Endodermal cell (in vitro differentiated cells): ENCODE measurements around the gene ATP13A3. TPM values are rescaled to one million over a fixed set of nuclear protein-coding genes. Genes with fewer than 3 reads are reported as not detected.

Experiments used
- DNase-seq: peaks from one replicate; pipeline ENCODE4 v3.0.0-alpha.2; 2017
- H3K27ac ChIP-seq: 2 replicates; pipeline ENCODE4 v1.5.1; 2013; ENCODE audit warnings: mild to moderate bottlenecking, low read depth, low read length, moderate library complexity
- H3K27me3 ChIP-seq: 2 replicates; pipeline ENCODE4 v1.6.1; 2013; ENCODE audit warnings: mild to moderate bottlenecking, low read length, moderate library complexity; ENCODE audit not compliant: insufficient read depth, control insufficient read depth, poor library complexity, severe bottlenecking
- H3K36me3 ChIP-seq: 2 replicates; pipeline ENCODE4 v1.7.0; 2013; ENCODE audit warnings: mild to moderate bottlenecking, low read length, moderate library complexity; ENCODE audit not compliant: control insufficient read depth, insufficient read depth
- H3K4me1 ChIP-seq: one replicate; pipeline ENCODE4 v1.7.0; 2013; ENCODE audit warnings: low read length; ENCODE audit not compliant: control insufficient read depth, insufficient read depth
- H3K4me3 ChIP-seq: 2 replicates; pipeline ENCODE4 v1.5.1; 2013; ENCODE audit warnings: mild to moderate bottlenecking, low read length, moderate library complexity
- H3K9ac ChIP-seq: 2 replicates; pipeline ENCODE4 v1.6.1; 2013; ENCODE audit warnings: mild to moderate bottlenecking, low read length, moderate library complexity; ENCODE audit not compliant: poor library complexity, severe bottlenecking; ENCODE audit errors: extremely low read depth
- H3K9me3 ChIP-seq: 2 replicates; pipeline ENCODE4 v1.6.1; 2013; ENCODE audit warnings: mild to moderate bottlenecking, low read length, moderate library complexity; ENCODE audit not compliant: control insufficient read depth
- H3K27ac Mint-ChIP-seq: 2 replicates; pipeline ENCODE4 v1.8.0; 2020; ENCODE audit warnings: mixed read lengths
- H3K27me3 Mint-ChIP-seq: 2 replicates; pipeline ENCODE4 v1.8.0; 2021; ENCODE audit warnings: mild to moderate bottlenecking, mixed read lengths; ENCODE audit not compliant: insufficient read depth
- H3K36me3 Mint-ChIP-seq: 2 replicates; pipeline ENCODE4 v1.8.0; 2020; ENCODE audit warnings: low read depth, mixed read lengths
- H3K4me1 Mint-ChIP-seq: 2 replicates; pipeline ENCODE4 v1.8.0; 2020; ENCODE audit warnings: mixed read lengths
- H3K4me3 Mint-ChIP-seq: 2 replicates; pipeline ENCODE4 v1.8.0; 2020; ENCODE audit warnings: mild to moderate bottlenecking, moderate library complexity, mixed read lengths
- H3K9me3 Mint-ChIP-seq: 2 replicates; pipeline ENCODE4 v1.8.0; 2020; ENCODE audit warnings: mild to moderate bottlenecking, mixed read lengths
- WGBS, 2 experiments: methylation state at CpG; one replicate each; pipeline versions ENCODE4 v1.1.5 to v1.1.7; 2013; ENCODE audit warnings: missing lambda C conversion rate in 2 of 2, mixed read lengths in 1 of 2; ENCODE audit not compliant: insufficient coverage in 1 of 2, insufficient read length in 1 of 2; 5-methylcytosine and 5-hydroxymethylcytosine counted together
- total RNA-seq, 2 donors: library from RNA; stranded (reverse); fragmentation: NEBNext Ultra II Directional in 1 of 2; extraction: Animal tissue kit (Norgen Biotek cat#: 25700) in 1 of 2; gene quantifications; 2 replicates in 1 of 2; 3 replicates in 1 of 2; pipeline ENCODE4 v1.2.1, GENCODE V29; 2021
- TF ChIP-seq, protein P1 (sequence below): fragments of 200-600 bp; sonication (generic); conservative IDR thresholded peaks from 2 replicates; pipeline ENCODE4 v1.5.0; 2021; ENCODE audit warnings: antibody characterized with exemption, mild to moderate bottlenecking

ATP13A3 gene
- total RNA-seq, 2 donors from 2014 or later, result 99.7 to 125 TPM

DNA sequence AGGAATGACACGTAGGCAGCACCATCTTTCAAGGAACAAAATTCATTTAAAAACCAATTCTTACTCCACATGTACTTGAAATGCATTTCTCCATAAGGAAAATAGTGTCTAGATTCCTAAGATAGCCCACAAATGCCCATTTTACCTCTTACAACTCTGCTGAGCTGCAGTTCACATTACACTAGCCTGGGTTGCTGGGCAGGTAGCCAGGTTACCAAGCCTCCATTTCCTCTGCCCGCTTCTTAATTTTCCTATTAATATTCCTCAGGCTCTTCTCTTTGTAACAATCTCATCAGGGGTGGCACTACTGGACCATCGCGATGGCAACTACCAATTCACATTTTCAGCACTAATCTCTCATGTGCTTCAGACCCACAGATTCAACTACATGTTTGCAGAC is 10.8 kb downstream of the ATP13A3 start:
- H3K27me3 Mint-ChIP-seq, result no peaks in the 10 kb centered on the region

DNA sequence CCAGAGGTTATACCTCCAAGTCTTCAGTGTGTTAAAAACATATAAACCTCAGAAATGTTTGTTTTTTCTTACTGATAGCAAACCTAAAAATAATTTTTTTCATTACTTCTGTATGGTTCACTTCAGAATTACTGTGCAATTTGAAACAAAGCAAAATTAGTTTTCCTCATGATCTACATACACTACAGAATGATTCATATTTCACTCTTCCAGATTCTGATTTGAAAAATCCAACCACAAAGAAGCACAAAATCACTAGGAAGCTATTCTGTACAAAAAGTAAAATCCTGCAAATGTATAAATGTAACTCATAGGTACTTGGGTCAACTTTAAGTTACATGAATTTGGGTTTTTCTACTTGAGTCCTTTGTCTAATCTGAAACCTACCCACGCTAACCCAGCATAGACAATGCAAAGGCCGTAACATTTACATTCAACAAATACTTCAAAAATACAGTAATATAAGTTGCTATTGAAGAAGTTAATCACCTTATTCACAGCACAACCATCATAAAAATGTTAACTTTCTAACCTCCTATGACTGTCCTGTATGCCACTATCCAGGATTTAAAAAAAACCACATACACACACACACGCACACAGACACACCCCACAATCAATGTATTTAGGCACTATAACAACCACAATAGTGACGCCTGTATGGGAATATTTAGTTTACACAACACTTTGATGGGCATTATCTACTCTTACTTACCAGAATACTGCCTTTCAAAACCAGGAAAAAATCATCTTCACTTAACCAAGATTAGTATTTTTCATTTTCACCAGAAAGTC is 11.5 kb downstream of the ATP13A3 start:
- Histone ChIP-seq H3K4me3 (no peak overlapping the region), H3K27ac (no peak overlapping the region), H3K4me1 (no peaks in the 10 kb centered on the region), H3K9ac (no peak overlapping the region), H3K36me3 (peaks cover 15% of the 10 kb centered on the region), H3K27me3 (no peaks in the 10 kb centered on the region), H3K9me3 (no peaks in the 10 kb centered on the region)
- Mint-ChIP-seq H3K9me3 (no peaks in the 10 kb centered on the region), H3K4me1 (peaks cover 20% of the 10 kb centered on the region), H3K36me3 (peaks cover 3% of the 10 kb centered on the region), H3K27ac (no peak overlapping the region), H3K27me3 (no peaks in the 10 kb centered on the region), H3K4me3 (no peak overlapping the region)
- TF ChIP-seq, protein P1, sequence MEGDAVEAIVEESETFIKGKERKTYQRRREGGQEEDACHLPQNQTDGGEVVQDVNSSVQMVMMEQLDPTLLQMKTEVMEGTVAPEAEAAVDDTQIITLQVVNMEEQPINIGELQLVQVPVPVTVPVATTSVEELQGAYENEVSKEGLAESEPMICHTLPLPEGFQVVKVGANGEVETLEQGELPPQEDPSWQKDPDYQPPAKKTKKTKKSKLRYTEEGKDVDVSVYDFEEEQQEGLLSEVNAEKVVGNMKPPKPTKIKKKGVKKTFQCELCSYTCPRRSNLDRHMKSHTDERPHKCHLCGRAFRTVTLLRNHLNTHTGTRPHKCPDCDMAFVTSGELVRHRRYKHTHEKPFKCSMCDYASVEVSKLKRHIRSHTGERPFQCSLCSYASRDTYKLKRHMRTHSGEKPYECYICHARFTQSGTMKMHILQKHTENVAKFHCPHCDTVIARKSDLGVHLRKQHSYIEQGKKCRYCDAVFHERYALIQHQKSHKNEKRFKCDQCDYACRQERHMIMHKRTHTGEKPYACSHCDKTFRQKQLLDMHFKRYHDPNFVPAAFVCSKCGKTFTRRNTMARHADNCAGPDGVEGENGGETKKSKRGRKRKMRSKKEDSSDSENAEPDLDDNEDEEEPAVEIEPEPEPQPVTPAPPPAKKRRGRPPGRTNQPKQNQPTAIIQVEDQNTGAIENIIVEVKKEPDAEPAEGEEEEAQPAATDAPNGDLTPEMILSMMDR, result no peak
- WGBS, 2 experiments, result 93 to 100% methylated on average over 1 to 4 of the region's 4 CpGs
- no peak for DNase-seq

More for the DNA sequence above, 10.8 kb downstream of the ATP13A3 start:
- no peak overlapping the region for H3K27ac Mint-ChIP-seq
- H3K4me1 Mint-ChIP-seq, result peaks cover 20% of the 10 kb centered on the region
- H3K9me3 Mint-ChIP-seq, result no peaks in the 10 kb centered on the region
- TF ChIP-seq, protein P1, result no peak
- Histone ChIP-seq H3K27me3 (no peaks in the 10 kb centered on the region), H3K9me3 (no peaks in the 10 kb centered on the region), H3K9ac (no peak overlapping the region), H3K36me3 (peaks cover 15% of the 10 kb centered on the region), H3K4me3 (no peak overlapping the region), H3K27ac (no peak overlapping the region), H3K4me1 (peaks cover 6% of the 10 kb centered on the region)
- DNase-seq, result peak; percentile 32
- 91 to 92% methylated on average over 3 to 4 of the region's 4 CpGs for WGBS, 2 experiments
- peaks cover 3% of the 10 kb centered on the region for H3K36me3 Mint-ChIP-seq
- H3K4me3 Mint-ChIP-seq, result no peak overlapping the region

DNA sequence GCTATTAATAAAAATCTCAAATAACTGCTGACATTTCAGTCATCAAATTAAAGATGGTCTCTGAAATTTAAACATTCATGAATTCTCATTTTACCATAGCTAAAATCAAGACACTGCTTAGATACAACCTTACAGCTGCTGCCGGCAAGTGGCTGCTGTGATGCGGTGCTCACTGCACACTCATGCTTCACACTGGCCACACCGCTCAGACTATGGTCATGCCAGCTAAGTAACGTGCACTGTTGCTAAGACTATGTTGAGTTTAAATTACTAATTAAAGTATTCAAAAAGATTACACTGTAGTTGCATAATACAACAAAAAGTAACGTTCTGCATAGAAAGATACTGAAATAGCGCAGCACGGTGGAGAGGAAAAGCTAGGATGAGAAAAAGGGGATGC is 12.1 kb downstream of the ATP13A3 start:
- H3K27me3 Mint-ChIP-seq, result no peaks in the 10 kb centered on the region
- H3K36me3 Mint-ChIP-seq, result peaks cover 3% of the 10 kb centered on the region
- Histone ChIP-seq H3K9me3 (no peaks in the 10 kb centered on the region), H3K4me1 (no peaks in the 10 kb centered on the region), H3K27me3 (no peaks in the 10 kb centered on the region), H3K9ac (no peak overlapping the region), H3K4me3 (no peak overlapping the region), H3K36me3 (peaks cover 15% of the 10 kb centered on the region), H3K27ac (no peak overlapping the region)
- no peak overlapping the region for H3K4me3 Mint-ChIP-seq
- no peak overlapping the region for H3K27ac Mint-ChIP-seq
- TF ChIP-seq, protein P1, result no peak
- DNase-seq, result no peak
- no peaks in the 10 kb centered on the region for H3K9me3 Mint-ChIP-seq
- peaks cover 13% of the 10 kb centered on the region for H3K4me1 Mint-ChIP-seq
- WGBS, 2 experiments, result 90 to 96% methylated on average over 5 to 7 of the region's 7 CpGs
